ENCODE data around the gene TBC1D32.
"Not testable (repeated sequence)": the region's sequence is repeated elsewhere in the genome, so short reads cannot be mapped to it uniquely, and the experiment has no call there.

The TBC1D32 gene

DNA sequence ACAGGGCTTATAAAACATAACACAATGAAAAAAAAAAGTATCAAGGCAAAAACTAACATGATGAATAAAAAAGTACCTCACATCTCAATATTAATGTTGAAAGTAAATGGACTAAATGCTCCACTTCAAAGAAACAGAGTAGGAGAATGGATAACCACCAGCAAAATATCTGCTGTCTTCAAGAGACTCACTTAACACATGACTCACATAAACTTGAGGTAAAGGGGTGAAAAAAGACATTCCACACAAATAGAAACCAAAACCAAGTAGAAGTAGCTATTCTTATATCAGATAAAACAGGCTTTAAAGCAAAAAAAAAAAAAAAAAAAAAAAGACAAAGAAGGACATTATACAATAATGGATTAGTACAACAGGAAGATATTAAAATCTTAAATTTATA, 86.9 kb downstream of the TBC1D32 start:
- no peak overlapping the region for H3K4me3 ChIP-seq (ENCODE audit: low read depth, low read length)
- DNase-seq (ENCODE audit: low read depth), result peak; percentile 15

DNA sequence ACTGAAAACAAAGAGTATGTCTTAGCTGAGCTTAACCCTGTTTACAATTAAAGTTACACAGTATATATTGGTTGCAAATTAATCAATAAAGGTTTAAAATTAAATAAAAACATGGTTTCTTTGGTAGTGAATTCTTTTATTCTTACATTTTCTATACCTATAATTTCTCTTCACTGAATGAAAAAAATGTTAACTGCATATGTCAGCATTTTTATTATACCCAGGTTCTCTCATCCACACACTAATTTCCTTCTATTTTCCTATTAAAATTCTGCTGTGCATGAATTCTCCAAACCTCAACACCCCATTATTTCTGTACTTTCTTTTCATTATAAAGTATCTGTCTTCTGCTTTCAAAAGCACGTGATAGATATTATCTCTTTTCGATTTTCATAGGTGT, 91.9 kb downstream of the TBC1D32 start:
- no peak overlapping the region for H3K4me3 ChIP-seq (ENCODE audit: low read depth, low read length)
- DNase-seq (ENCODE audit: low read depth), result no peak

DNA sequence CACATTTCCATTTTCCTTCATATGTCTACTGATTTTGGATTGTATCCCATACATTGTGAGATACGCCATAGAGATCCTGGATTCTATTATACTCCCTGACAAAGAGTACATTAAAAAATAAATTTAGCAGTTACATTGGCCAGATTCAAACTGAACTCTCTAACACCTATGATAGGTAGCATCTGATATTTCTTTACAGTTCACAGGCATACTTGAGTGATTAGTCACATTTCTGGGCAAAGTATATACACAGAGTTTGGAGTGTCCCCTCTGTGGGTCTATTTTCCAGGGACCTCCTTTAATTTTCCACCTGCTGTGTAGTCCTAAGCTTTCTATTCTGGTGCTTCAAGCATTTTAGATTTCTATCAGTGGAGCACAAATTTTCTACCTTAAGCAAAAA, 96.4 kb downstream of the TBC1D32 start:
- no peak for DNase-seq (ENCODE audit: low read depth)
- no peak overlapping the region for H3K4me3 ChIP-seq (ENCODE audit: low read depth, low read length)

DNA sequence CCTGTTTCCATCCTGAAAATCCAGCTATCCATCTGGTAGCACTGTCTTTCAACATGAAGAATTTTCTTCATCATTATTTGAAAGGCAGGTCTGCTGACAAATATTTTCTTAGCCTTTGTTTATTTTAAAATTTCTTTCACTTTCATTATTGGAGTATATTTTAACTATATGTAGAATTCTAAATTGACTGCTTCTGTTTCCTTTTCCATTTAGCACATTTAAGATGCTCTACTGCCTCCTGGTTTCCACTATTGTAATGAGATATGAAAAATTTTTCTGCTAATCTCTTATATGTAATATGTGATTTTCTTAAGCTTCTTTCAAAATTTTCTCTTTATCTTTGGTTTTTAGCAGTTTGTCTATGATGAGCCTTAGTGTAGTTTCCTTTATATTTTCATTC, 97.3 kb downstream of the TBC1D32 start:
- DNase-seq (ENCODE audit: low read depth), result no peak
- H3K4me3 ChIP-seq (ENCODE audit: low read depth, low read length), result no peak overlapping the region

DNA sequence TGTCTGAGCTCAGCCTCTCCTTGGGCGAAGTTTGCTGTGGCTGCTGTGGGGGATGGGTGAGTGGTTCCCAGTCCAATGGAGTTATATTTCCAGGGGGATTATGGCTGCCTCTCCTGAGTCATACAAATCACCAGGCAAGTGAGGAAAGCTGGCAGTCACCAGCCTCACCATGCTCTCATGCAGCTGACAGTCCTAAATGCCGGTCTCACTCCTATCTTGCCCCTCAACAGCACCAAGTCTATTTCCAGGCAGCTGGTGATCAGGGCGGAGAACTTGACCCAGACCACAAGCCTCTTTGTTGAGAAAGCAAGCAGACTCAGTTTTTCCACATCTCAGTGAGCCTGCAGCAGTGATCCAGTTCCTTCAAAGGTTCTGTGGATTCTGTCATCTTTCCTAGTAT, 98.9 kb downstream of the TBC1D32 start:
- no peak for DNase-seq (ENCODE audit: low read depth)
- H3K4me3 ChIP-seq (ENCODE audit: low read depth, low read length), result no peak overlapping the region

DNA sequence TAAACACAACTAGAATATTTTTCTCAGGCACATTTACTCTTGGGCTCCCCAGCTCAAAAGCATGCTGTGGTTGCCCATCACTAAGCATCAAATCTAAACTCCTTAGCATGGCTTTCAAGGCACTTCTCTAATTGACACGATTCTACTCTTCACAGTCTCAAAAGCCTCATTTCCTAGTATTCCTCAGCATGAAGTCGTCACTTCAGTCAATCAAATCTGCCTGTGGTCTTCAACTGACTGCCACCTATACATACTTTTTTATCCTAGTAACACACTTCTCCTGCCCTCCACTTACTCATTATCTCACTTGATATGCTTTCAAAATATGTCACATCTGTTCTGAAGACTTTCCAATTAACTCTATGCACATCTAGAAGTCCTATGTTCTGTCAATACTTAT, 110.3 kb downstream of the TBC1D32 start:
- no peak overlapping the region for H3K4me3 ChIP-seq (ENCODE audit: low read depth, low read length)
- DNase-seq (ENCODE audit: low read depth), result no peak

DNA sequence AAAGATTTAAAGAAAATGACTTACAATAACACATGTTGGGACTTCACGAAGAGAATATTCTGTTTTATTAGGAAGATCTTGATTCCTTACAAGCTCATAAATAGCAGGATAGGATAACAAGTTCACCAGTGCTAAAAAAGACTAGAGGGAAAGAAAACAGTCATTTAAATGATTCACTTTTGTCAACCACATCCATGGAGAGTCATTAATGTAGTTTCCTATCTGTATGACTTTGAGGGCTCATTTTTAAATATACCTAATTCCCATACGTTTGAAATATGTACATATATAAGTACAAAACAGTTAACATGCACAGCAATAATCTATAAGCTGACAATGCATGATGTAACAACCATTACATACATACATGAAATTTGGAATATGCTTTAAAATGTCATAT, 111.1 kb downstream of the TBC1D32 start:
- DNase-seq (ENCODE audit: low read depth), result no peak
- no peak overlapping the region for H3K4me3 ChIP-seq (ENCODE audit: low read depth, low read length)

DNA sequence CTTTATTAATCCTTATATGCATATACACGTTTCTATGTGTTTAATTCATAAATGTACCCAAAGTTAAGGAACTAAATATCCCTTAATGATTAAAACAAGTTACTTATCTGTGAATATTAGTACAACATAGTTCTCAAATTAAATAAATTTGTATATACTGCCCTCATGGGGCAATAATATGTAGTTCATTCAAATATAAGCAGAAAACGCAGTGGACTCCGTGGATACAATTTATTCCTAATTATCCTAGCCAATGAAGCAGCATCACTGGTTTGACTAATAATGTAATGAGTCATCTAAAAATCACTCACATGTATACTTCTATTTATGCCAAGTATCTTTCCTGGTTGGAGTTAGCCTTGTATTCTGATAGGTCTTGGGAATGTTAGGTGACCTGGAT, 111.6 kb downstream of the TBC1D32 start:
- DNase-seq (ENCODE audit: low read depth), result peak; percentile 25
- H3K4me3 ChIP-seq (ENCODE audit: low read depth, low read length), result no peak overlapping the region

DNA sequence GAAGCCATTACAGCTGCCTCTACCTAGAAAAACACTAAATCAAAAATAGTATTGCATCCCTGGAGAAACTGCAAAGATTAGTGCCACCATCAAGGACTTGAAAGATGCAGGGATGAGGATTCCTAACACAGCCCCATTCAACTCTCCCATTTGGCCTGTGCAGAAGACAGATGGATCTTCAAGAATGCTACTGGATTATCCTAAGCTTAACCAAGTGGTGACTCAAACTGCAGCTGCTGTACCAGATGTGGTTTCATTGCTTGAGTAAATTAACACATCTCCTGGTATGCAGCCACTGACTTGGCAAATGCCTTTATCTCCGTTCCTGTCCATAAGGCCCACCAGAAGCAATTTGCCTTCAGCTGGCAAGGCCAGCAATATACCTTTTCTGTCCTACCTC, 117.4 kb downstream of the TBC1D32 start:
- DNase-seq (ENCODE audit: low read depth), result peak; percentile 41

DNA sequence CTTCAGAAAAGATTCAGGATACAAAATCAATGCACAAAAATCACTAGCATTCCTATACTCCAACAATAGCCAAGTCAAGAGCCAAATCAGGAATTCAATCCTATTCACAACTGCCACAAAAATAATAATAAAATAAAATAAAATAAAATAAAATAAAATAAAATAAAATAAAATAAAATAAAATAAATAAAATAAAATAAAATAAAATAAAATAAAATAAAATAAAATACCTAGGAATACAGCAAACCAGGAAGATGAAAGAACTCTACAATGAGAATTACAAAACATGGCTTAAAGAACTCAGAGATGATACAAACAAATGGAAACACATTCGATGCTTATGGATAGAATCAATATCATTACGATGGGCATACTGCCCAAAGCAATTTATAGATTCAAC, 120.9 kb downstream of the TBC1D32 start:
- H3K4me3 ChIP-seq (ENCODE audit: low read depth, low read length); DNase-seq (ENCODE audit: low read depth): not testable (repeated sequence)

More for the DNA sequence above, 117.4 kb downstream of the TBC1D32 start:
- H3K4me3 ChIP-seq (ENCODE audit: low read depth, low read length), result no peak overlapping the region

DNA sequence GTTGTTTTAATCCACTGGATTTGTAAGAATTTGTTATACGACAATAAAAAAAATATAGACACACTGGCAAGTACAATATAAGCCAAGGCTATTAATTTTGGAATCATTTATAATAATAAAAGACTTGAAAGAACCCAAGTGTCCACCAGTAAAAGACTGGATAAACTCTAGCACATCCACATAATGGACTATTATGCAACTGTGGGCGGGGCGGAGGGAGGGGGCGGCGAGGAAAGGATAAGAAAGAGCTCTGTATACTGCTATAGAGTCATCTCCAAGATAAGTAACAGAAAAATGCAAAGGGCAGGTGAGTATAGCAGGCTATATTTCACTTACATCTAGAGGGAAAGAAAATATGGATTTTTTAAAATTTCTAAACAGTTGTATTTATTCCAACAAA, 123.3 kb downstream of the TBC1D32 start:
- no peak for DNase-seq (ENCODE audit: low read depth)
- no peak overlapping the region for H3K4me3 ChIP-seq (ENCODE audit: low read depth, low read length)

DNA sequence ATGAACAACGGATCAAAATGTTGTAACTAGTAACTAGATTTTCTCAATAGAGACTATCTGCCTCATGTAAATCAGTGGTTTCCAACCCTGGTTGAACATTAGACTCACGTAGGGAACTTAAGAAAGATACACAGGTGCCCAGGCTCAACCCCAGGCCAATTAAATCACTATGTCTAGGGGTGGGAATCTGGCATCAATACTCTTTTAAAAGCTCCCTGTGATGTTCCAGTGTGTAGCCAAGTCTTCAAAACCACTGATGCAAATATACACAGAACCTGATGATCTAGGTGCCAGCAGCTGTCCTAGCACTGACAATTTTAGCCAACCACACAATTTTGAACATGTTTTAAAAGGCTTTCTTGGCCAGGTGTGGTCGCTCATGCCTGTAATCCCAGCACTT, 128.7 kb downstream of the TBC1D32 start:
- H3K4me3 ChIP-seq (ENCODE audit: low read depth, low read length), result no peak overlapping the region
- no peak for DNase-seq (ENCODE audit: low read depth)

DNA sequence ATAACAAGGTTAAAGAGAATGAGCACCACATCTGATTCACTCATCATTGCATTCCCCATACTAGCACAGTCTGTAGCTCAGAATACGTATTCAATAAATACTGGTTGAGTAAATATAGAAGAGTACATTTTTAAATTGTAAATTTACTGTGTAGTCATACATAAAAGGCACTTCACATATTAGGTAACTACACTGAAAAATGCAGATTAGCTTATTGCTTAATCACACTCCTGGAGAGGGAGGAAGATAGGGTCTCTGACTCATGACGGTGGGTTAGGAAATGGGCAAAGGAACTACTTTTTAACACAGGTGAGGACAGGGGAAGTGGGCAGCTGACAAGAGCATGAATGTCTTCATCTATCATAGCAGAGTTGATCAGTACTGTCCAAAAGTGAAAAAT, 133.2 kb downstream of the TBC1D32 start:
- DNase-seq (ENCODE audit: low read depth), result no peak
- H3K4me3 ChIP-seq (ENCODE audit: low read depth, low read length), result no peak overlapping the region

DNA sequence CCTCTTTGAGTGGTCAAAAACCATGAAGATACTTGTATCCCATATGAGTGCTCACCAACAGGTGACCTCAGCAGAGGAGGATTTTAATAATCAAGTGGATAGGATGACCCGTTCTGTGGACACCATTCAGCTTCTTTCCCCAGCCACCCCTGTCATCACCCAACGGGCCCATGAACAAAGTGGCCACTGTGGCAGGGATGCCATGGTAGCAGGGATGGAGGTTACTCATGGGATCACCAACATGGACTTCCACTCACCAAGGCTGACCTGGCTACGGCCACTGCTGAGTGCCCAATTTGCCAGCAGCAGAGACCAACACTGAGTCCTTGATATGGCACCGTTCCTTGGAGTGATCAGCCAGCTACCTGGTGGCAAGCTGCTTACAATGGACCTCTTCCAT, 138.2 kb downstream of the TBC1D32 start:
- DNase-seq (ENCODE audit: low read depth); H3K4me3 ChIP-seq (ENCODE audit: low read depth, low read length): not testable (repeated sequence)

DNA sequence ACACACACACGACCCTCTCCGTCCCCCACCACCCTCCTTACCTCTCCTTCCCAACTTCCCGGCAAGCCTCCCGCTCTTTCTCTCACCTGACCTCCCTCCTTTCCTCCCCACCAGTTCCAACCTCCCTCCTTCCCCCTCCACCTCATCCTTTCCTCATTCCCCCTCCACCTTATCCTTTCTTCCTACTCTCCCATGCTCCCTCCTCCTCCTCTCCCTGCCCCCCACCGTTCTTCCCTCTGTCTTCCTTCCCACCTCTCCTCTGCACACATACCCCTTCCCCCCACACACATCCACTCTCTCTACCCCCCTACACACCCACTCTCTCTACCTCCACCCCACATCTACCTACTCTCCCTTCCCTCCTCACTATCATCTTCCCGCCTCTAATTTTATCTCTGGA, 144.2 kb downstream of the TBC1D32 start:
- no peak overlapping the region for H3K4me3 ChIP-seq (ENCODE audit: low read depth, low read length)
- DNase-seq (ENCODE audit: low read depth), result no peak

DNA sequence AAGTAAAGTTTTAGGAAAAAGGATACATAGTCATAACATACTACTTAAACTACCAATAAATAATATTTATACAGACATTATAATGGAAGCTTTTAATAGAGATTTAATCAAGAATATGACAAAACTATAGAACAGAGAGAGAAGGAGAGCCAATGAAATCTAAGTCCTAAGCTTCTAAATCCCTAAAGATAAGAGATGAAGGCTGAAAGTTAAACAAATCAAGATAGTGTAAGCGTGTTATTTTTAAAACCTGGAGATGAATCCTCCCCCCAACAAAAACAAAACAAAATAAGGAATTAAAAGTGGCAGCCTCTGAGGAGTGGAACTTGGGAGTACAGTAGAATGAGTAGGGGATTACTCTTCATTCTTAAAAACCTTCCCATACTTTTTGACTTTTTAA, 145.9 kb downstream of the TBC1D32 start:
- no peak for DNase-seq (ENCODE audit: low read depth)

DNA sequence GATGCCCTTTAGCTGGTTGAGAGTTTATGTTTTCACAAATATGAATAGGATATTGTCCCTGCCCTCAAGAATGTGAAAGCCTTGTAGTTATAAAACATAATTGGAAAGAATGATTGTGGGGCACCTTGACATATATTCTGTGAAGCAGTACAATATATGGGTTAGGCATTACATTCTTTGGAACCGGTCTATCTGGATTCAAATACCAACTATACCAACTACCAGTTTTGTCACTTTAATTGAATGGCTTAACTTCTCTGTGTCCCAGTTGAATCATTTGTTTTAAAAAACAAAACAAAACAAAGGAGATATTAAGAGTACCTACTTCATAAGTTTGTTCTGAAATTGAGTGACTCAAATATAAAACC, 146.5 kb downstream of the TBC1D32 start:
- no peak for DNase-seq (ENCODE audit: low read depth)
- H3K4me3 ChIP-seq (ENCODE audit: low read depth, low read length), result no peak overlapping the region

More for the DNA sequence above, 145.9 kb downstream of the TBC1D32 start:
- no peak overlapping the region for H3K4me3 ChIP-seq (ENCODE audit: low read depth, low read length)

DNA sequence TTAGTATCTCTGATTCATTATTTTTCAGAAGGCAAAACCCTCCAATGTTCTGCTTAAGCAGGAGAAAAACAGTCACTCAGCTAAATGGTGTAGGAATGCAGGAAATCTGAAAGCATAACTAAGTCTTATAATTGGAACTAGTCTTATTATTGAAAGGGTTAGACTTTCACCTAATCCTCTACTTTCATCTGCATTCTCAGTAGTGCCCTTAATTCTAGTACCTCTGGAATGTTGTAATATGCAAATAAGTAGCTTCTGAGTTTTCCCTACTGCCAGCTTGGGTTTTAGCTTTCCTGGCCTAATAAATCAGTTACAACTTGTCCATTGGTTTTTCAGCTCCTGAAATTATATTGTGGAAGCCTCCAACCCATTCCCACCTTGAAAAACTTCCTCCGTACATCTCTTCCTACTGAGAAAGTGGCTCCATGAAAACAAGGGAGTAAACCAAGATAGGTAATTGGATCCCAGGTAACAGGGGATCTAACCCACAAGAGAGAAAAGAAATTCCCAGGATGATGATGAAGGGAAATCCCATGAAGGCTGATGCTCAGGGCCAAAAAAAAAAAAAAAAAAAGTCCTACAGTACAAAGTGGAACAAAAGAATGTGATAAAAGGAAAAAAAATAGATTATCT, 147.0 kb downstream of the TBC1D32 start:
- H3K4me3 ChIP-seq (ENCODE audit: low read depth, low read length), result no peak overlapping the region
- DNase-seq (ENCODE audit: low read depth), result no peak

DNA sequence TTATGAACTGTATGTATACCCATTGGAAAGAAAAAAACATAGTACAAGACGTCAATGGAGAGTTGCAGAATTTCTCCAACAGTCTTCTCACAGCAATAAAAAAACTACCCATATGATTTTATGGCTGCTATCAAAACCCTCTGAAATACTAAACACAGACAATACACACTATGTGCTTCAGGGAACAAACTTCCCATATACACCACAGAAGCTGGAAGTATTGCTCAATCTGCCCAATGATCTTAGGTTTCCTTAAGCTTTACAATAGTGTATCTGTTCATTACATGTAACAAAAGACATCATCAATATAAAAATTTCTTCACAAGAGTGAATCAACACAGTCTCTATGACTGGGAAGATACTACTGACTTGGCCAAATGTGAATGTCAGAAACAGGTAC, 150.5 kb downstream of the TBC1D32 start:
- DNase-seq (ENCODE audit: low read depth), result no peak
- no peak overlapping the region for H3K4me3 ChIP-seq (ENCODE audit: low read depth, low read length)

DNA sequence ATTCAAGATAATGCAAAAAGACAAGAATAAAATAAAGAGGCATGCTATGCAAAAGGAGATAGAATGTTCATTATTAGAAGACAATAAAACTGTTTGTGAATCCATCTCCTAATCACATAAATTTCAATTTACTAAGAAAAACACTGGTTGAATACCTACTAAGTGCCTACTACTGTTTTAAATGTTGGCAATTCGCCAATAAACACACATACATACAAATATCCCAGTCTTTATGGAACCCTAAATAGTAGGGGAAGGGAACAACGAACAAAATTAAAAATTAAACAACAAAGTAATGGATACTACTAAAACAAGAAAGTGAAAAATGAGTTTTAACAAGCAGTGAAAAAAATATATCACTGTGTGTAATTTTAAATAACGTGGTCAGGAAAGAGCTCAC, 158.5 kb downstream of the TBC1D32 start:
- no peak overlapping the region for H3K4me3 ChIP-seq (ENCODE audit: low read depth, low read length)
- no peak for DNase-seq (ENCODE audit: low read depth)

DNA sequence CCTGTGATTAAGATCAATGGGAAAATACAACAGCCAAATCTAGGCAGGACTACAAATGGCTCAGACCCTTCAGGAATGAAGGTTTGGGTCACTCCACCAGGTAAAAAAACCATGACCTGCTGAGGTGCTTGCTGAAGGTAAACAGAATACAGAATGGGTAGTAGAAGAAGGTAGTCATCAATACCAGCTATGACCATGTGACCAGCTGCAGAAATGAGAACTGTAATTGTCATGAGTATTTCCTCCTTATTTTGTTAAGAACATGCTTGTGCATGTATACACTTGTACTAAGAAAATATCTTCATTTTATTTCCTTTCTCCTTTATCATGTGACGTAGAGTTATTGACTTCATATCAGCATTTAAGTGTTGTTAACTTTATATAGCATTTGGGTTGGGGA, 161.8 kb downstream of the TBC1D32 start:
- not testable (repeated sequence) for H3K4me3 ChIP-seq (ENCODE audit: low read depth, low read length); DNase-seq (ENCODE audit: low read depth)

DNA sequence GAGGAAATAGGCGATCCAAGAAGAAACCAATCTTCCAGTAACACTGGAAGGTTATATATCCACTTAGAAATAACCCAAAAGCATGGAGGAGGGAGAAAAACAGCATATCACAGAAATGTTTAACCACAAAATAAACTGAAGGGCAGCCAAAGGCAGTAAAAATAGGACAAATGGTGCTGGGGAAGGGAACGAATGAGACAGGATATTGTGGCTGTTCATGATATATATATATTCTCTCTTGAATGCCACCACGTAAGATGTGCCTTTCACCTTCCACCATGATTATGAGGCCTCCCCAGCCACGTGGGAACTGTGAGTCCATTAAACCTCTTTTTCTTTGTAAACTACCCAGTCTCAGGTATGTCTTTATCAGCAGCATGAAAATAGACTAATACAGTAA, 162.4 kb downstream of the TBC1D32 start:
- DNase-seq (ENCODE audit: low read depth), result no peak

More for the DNA sequence above, 162.4 kb downstream of the TBC1D32 start:
- no peak overlapping the region for H3K4me3 ChIP-seq (ENCODE audit: low read depth, low read length)

Data from skeletal muscle cell (primary cell).